Measurements from ENCODE around the gene PRAF2. TPM values are rescaled to one million over a fixed set of nuclear protein-coding genes. Genes with fewer than 3 reads are reported as not detected.

Gene PRAF2
- total and polyA plus RNA-seq, 9 of the 15 experiments (the other 6 are each of a cell fraction or from before 2014, with no cell fraction given), result 0.24 to 5.7 (median 2.0) TPM

- TF ChIP-seq TBL1XR1 (IDR thresholded peaks at IDR 0.05; ENCODE audit: low read length in 2 of 2), result no peak
- TF ChIP-seq FOXP4 (CRISPR knock-in tag; IDR thresholded peaks at IDR 0.05; ENCODE audit: borderline replicate concordance), result 0 out of 2 replicates have a peak, but pooled peaks have one; percentile 79
- no peak for TF ChIP-seq CBX5 (IDR thresholded peaks at IDR 0.05; ENCODE audit: borderline replicate concordance, low read depth)
- TF ChIP-seq PHF20 (IDR thresholded peaks at IDR 0.05; ENCODE audit: partially characterized antibody), result peak; percentile 87
- peak in 1 of 2 experiments; percentile 48; a peak in 1 of 4 replicates for TF ChIP-seq RCOR1 (IDR thresholded peaks at IDR 0.05; ENCODE audit: borderline replicate concordance in 1 of 2, low read depth in 2 of 2, low read length in 2 of 2)
- TF ChIP-seq DPF2 (IDR thresholded peaks at IDR 0.05), result peak; percentile 40; the same call in 1 of the 2 replicates
- 0 out of 4 replicates have a peak, but pooled peaks of 1 of the 2 experiments have one; percentile 18 for TF ChIP-seq MAZ (CRISPR knock-in tag; conservative IDR thresholded peaks at IDR 0.05 in 1 of 2, IDR thresholded peaks at IDR 0.05 in 1 of 2)
- TF ChIP-seq, protein P1, sequence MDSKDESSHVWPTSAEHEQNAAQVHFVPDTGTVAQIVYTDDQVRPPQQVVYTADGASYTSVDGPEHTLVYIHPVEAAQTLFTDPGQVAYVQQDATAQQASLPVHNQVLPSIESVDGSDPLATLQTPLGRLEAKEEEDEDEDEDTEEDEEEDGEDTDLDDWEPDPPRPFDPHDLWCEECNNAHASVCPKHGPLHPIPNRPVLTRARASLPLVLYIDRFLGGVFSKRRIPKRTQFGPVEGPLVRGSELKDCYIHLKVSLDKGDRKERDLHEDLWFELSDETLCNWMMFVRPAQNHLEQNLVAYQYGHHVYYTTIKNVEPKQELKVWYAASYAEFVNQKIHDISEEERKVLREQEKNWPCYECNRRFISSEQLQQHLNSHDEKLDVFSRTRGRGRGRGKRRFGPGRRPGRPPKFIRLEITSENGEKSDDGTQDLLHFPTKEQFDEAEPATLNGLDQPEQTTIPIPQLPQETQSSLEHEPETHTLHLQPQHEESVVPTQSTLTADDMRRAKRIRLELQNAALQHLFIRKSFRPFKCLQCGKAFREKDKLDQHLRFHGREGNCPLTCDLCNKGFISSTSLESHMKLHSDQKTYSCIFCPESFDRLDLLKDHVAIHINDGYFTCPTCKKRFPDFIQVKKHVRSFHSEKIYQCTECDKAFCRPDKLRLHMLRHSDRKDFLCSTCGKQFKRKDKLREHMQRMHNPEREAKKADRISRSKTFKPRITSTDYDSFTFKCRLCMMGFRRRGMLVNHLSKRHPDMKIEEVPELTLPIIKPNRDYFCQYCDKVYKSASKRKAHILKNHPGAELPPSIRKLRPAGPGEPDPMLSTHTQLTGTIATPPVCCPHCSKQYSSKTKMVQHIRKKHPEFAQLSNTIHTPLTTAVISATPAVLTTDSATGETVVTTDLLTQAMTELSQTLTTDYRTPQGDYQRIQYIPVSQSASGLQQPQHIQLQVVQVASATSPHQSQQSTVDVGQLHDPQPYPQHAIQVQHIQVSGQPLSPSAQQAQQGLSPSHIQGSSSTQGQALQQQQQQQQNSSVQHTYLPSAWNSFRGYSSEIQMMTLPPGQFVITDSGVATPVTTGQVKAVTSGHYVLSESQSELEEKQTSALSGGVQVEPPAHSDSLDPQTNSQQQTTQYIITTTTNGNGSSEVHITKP (IDR thresholded peaks at IDR 0.05; ENCODE audit: partially characterized antibody), result peak; percentile 18
- peak; percentile 94 for TF ChIP-seq RBFOX2 (IDR thresholded peaks at IDR 0.05; ENCODE audit: low read depth, low read length)
- TF ChIP-seq CREM (IDR thresholded peaks at IDR 0.05; ENCODE audit: low read depth), result peak; percentile 73
- peak; percentile 14; the same call in 1 of the 2 replicates for TF ChIP-seq BRD4 (IDR thresholded peaks at IDR 0.05)
- TF ChIP-seq SMAD4 (CRISPR knock-in tag; conservative IDR thresholded peaks at IDR 0.05), result no peak
- peak; percentile 87 for TF ChIP-seq TAF9B (IDR thresholded peaks at IDR 0.05; ENCODE audit: partially characterized antibody)
- no peak for TF ChIP-seq E2F1 (CRISPR knock-in tag; IDR thresholded peaks at IDR 0.05)
- TF ChIP-seq HDAC8 (tag; IDR thresholded peaks at IDR 0.05), result no peak
- TF ChIP-seq BRD9 (IDR thresholded peaks at IDR 0.05; ENCODE audit: low read depth, partially characterized antibody), result peak; percentile 28
- no peak for TF ChIP-seq LCOR (CRISPR knock-in tag; IDR thresholded peaks at IDR 0.05)
- TF ChIP-seq ZEB2 (IDR thresholded peaks at IDR 0.05), result no peak
- TF ChIP-seq ETS1 (conservative IDR thresholded peaks at IDR 0.05; ENCODE audit: control insufficient read depth, low read depth, low read length), result peak; percentile 87; the same call in 1 of the 2 replicates
These were observed 6.0 kb upstream of the PRAF2 start, which contains the start of gene WDR45 (continued) for GRCh38 chrX:49079489-49080428.
